GM12874 (cell line): Measurements from ENCODE around the gene MIEF2.
A peak's percentile ranks its signal among the peaks of the same experiment; 100 is the strongest.

ENCODE experiments used
- TF ChIP-seq, protein P1 (sequence below): IDR thresholded peaks from 2 replicates; pipeline ENCODE4 v1.5.1; 2011; ENCODE audit warnings: low read depth, mild to moderate bottlenecking, control low read depth, low read length, moderate library complexity; ENCODE audit not compliant: insufficient read depth

The MIEF2 gene, protein sequence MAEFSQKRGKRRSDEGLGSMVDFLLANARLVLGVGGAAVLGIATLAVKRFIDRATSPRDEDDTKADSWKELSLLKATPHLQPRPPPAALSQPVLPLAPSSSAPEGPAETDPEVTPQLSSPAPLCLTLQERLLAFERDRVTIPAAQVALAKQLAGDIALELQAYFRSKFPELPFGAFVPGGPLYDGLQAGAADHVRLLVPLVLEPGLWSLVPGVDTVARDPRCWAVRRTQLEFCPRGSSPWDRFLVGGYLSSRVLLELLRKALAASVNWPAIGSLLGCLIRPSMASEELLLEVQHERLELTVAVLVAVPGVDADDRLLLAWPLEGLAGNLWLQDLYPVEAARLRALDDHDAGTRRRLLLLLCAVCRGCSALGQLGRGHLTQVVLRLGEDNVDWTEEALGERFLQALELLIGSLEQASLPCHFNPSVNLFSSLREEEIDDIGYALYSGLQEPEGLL

DNA sequence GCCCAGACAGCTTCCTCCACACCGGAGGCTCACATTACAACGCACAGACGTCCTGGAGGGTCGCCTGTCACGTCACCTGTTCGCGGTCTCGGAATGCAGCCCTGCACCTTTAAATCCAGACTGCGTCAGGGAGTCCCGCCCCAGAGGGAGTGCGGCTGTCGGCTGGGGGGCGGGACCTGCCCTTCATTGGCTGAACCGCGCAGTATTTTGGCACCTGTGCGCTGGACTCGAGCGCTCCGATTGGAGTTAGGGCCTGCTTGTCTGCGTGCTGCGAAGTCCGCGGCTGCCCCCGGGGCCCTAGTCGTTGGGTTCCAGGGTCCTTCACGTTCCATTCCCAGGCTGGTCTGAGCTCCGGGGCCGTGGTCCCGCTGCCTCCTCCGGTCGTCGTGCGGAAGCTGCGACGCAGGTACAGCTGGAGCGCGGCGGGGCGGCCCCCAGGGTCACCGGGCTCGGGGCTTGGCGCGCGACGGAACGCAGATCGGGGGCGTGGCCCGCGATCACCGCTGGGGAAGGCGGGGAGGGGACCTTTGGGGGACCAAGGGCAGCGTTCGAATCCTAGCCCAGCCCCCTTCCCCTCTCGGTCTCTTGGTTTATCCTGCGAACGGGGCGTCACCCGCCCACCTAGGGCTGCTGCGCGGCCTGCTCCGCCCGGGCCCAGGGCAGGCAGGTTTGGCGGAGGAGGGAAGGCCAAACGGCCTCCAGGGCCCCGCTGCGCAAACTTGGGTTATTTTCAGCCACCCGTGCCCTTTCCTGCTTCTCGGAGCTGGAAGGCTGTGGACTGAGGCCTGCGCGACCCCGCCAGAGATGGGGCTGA is at the start of gene MIEF2:
Gene MIEF2 (plus strand): TSS at position 331 of the 814 bp plus-strand sequence. CDS start 2,059 bp downstream, outside the sequence.
- TF ChIP-seq, protein P1, sequence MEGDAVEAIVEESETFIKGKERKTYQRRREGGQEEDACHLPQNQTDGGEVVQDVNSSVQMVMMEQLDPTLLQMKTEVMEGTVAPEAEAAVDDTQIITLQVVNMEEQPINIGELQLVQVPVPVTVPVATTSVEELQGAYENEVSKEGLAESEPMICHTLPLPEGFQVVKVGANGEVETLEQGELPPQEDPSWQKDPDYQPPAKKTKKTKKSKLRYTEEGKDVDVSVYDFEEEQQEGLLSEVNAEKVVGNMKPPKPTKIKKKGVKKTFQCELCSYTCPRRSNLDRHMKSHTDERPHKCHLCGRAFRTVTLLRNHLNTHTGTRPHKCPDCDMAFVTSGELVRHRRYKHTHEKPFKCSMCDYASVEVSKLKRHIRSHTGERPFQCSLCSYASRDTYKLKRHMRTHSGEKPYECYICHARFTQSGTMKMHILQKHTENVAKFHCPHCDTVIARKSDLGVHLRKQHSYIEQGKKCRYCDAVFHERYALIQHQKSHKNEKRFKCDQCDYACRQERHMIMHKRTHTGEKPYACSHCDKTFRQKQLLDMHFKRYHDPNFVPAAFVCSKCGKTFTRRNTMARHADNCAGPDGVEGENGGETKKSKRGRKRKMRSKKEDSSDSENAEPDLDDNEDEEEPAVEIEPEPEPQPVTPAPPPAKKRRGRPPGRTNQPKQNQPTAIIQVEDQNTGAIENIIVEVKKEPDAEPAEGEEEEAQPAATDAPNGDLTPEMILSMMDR = no peak

GRCh38 chr17:18213666-18214270 is 46.7 kb upstream of the MIEF2 start:
- TF ChIP-seq, protein P1 = no peak

GRCh38 chr17:18217412-18218015 is 42.9 kb upstream of the MIEF2 start:
- TF ChIP-seq, protein P1 = peak; percentile 98

GRCh38 chr17:18218756-18219415 is 41.6 kb upstream of the MIEF2 start:
- TF ChIP-seq, protein P1 = no peak

GRCh38 chr17:18224053-18224386 is 36.4 kb upstream of the MIEF2 start:
- TF ChIP-seq, protein P1 = no peak

- TF ChIP-seq, protein P1 = no peak
Observed at GRCh38 chr17:18224387-18225120, 35.9 kb upstream of the MIEF2 start.
